NCI-H82 treated with DMSO at 0.1 percent for 48 hours (cell line): ENCODE data around the gene SORT1.
"Not testable (repeated sequence)": the region's sequence is repeated elsewhere in the genome, so short reads cannot be mapped to it uniquely, and the experiment has no call there.

Source experiments
- DNase-seq: peaks from one replicate; lab custom pipeline; 2025; ENCODE audit not compliant: unreplicated experiment; lab: John Stamatoyannopoulos, UW

The SORT1 gene

DNA sequence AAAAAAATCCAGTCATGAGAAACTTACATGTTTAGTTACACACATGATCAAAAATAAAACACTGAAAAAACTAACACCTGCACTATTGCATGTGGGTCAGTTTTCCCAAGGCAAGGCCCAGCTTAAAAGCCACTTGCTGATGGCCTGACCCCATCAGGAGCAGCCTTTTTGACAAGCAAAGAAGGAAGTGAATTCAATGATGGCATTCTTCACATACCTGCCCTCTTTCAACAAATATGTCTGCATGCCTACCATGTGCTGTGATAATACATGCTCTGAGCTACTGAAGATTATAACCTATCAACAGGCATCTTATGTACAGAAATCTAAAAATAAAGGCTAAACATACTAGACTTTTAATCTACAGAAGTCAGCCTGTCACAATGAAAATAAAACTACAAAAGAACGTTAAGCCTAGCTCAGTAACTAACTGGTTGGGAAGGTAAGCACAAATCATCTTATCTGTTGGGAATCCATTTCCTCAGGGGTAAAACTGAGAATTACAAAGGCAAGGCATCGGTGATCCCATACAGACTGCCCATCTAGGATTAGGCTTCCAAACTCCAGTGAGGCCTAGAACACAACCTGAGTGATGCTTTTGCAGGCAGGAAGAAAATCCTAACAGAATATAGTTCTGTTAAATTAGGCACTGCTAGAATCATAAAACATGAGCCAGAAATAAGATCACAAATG lies 14.5 kb downstream of the SORT1 start:
- DNase-seq, result no peak

DNA sequence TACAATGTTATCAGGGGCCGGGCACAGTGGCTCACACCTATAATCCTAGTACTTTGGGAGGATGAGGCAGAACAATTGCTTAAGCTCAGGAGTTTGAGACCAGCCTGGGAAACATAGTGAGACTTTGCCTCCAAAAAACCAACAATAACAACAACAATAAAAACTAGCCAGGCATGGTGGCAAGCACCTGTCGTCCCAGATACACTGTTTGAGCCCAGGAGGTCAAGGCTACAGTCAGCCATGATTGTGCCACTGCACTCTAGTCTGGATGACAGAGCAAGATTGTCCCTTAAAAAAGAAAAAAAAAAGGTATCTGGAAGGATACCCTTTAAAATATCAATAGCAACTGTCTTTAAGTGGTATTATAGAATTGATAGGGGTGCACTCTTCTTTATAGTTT lies 16.1 kb downstream of the SORT1 start:
- DNase-seq, result no peak

- DNase-seq, result no peak
These were observed 17.8 kb downstream of the SORT1 start for GRCh38 chr1:109379907-109380306.

- DNase-seq, result no peak
These were observed 18.3 kb downstream of the SORT1 start for GRCh38 chr1:109379422-109379821.

- DNase-seq, result no peak
These were observed 20.0 kb downstream of the SORT1 start for GRCh38 chr1:109377698-109378097.

DNA sequence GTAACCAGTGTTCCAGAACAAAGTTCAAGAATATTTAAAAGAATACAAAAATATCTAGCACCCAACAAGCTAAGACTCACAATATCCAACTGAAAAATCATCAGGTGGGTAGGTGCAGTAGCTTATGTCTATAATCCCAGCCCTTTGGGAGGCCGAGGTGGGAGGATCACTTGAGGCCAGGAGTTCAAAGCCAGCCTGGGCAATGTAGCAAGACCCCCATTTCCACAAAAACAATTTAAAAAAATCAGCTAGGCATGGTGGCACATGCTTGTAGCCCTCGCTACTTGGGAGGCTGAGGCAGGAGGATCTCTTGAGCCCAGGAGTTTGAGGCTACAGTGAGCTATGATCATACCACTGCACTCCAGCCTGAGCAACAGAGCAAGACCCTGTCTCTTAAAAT lies 24.0 kb downstream of the SORT1 start:
- not testable (repeated sequence) for DNase-seq

DNA sequence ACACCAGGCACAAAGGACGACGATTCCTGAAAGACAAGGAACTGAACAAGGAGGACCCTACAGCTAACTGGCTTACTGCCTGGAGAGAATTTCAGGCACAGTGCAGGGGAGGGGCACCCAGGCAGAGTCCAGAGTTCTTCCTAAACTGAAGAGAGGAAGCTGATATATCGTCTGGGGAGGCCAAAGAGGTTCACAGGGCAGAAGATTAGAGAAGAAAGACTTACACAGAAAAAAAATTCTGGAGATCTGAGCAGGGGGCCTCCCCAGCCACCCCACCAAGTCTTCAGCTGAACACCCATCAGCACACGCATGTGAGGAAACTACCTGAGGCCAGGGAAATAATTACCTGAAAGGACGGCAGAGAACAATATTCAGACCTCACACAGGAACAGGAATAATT lies 24.6 kb downstream of the SORT1 start:
- DNase-seq, result no peak

- DNase-seq, result no peak
These were observed 25.4 kb downstream of the SORT1 start for GRCh38 chr1:109372281-109372680.

- DNase-seq, result no peak
These were observed 26.4 kb downstream of the SORT1 start for GRCh38 chr1:109371341-109371739.

DNA sequence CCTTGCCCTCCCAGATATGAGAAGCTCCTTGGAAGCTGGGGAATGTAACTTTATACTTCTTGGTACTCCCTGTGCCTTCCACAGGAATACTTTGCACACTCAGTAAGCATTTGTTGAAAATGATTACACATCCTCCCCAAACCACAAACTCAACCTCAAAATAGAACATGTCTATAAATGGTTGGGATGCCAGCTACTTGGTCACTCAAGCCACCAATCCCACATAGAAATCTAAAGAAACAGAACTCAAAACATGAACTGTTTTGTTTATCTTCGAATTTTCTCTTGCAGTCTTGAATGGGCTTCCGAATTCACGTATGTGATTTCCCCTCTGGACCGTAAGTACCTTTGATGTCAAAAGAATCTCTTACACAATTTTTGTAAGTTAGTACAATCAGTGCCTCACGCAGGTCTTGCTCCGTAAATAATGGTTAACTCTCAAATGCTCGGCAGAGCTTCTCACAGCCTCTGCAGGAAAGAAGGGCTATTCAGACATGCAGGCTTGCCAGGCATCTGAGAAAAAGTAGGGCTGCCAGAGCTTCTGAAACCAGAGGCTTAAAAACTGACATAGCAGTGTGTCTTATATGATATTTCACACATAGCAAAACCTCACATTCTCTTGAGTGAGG lies 26.9 kb downstream of the SORT1 start:
- no peak for DNase-seq

- DNase-seq, result no peak
These were observed 28.5 kb downstream of the SORT1 start for GRCh38 chr1:109369167-109369746.

GRCh38 chr1:109368464-109368863 lies 29.3 kb downstream of the SORT1 start:
- no peak for DNase-seq

DNA sequence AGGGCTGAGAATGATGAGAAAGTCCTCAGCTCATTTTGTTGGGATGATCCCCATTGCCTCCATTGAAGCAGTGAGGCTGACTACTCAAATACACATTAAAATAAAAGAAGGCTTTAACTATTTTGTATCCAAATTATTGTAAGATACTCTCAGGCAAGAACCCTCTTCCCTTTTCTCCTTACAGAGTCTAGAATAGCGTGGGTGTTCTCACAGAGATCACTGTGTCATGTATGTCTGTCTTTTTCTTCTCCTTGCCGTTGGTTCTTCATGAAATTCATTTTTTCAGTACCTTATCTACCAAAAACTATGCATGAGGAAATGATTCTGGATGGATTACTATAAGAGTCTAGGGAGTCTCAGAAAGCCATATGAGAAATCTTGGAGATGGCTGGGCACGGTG lies 30.1 kb downstream of the SORT1 start:
- no peak for DNase-seq

DNA sequence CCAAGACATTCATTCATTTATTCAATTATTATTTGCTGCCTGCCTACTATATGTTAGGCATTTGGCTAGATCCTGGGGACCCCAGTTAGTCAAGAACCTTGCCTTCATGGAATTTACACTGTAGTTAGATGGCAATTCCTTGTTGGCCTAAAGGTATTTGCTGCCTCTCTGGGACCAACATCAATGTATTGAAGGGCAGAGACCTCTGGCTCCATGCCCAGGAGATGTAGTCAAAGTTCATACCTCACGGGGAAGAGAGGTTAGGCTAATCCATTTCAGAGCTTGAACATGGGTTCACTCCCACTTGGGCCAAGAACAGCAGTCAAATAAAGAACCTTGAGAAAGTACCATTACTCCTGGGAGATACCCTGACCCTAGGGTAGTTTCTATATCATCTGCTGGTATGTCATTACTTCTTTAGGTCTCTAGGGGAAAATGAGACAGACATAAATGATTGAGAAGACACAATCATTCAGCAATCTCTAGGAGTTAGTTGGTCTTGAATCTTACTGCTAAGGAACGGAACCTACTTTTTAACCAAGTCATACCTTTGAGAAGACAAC lies 32.0 kb downstream of the SORT1 start:
- no peak for DNase-seq

GRCh38 chr1:109361649-109362048 lies 36.1 kb downstream of the SORT1 start:
- DNase-seq, result no peak

- DNase-seq, result no peak
These were observed 36.6 kb downstream of the SORT1 start for GRCh38 chr1:109361069-109361468.

DNA sequence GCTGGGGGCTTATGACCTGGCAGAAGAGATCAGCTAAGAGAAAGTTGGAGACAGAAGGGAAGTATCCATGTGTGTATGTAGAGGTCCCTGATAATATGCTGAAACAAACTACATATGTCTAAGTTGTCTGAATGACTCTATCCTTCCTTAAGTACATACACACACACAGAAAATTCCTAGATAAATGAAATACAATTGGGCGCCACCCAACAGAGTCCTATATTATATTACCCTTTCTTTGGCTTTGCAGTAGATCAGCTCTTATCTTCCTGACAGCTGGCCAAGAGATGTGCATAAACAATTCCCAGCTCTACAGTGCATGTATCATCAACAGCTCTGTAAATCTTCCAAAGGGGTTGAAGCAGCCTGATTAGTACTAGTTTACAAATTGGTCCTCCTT lies 40.1 kb downstream of the SORT1 start:
- no peak for DNase-seq

- no peak for DNase-seq
These were observed 40.8 kb downstream of the SORT1 start for GRCh38 chr1:109356915-109357314.

- no peak for DNase-seq
These were observed 41.2 kb downstream of the SORT1 start for GRCh38 chr1:109356505-109356904.

DNA sequence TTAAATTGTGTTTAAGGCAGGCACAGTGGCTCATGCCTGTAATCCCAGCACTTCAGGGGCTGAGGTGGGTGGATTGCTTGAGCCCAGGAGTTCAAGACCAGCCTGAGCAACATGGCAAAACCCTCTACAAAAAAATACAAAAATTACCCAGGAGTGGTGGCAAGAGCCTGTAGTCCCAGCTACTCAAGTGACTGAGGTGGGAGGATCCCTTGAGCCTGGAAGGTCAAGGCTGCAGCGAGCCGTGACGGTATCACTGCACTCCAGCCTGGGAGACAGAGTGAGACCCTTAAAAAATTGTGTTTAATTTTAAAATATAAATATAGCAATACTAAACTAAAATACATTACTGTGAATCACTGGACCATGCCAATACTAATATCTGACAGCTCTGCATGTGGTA lies 42.8 kb downstream of the SORT1 start:
- DNase-seq, result no peak

- DNase-seq, result no peak
These were observed 46.3 kb downstream of the SORT1 start for GRCh38 chr1:109351457-109351856.

GRCh38 chr1:109350655-109351054 lies 47.1 kb downstream of the SORT1 start:
- DNase-seq, result no peak
